ENCODE data around the gene MIA2.
"Not testable (repeated sequence)": the region's sequence is repeated elsewhere in the genome, so short reads cannot be mapped to it uniquely, and the experiment has no call there.

MIA2 gene

DNA sequence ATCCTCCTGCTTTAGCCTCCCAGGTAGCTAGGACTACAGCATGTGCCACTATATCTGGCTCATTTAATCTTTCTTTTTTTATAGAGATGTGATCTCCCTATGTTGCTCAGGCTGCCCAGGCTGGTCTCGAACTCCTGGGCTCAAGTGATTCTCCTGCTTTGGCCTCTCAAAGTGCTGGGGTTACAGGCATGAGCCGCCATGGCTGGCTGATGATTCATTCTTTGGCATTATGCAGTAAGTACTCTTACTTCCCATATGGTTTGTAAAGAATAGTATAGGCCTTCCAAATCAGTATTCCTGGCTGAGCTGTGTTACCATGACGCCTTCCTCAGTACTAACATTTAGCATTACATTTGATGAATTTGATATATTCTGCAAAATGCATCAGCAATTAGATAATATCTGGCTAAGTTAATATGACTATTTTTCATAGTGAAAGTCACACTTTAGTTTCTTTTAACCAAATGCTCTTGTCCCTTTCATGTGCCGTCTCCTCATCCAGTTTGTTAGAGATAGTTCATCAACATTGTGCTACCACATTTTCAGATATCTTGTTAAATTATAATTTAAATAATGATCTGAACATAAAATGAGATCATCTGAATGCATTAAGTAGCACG is 3.2 kb upstream of the MIA2 start:
- peak in 2 of 3 donors; percentile 31 to 36 for DNase-seq

DNA sequence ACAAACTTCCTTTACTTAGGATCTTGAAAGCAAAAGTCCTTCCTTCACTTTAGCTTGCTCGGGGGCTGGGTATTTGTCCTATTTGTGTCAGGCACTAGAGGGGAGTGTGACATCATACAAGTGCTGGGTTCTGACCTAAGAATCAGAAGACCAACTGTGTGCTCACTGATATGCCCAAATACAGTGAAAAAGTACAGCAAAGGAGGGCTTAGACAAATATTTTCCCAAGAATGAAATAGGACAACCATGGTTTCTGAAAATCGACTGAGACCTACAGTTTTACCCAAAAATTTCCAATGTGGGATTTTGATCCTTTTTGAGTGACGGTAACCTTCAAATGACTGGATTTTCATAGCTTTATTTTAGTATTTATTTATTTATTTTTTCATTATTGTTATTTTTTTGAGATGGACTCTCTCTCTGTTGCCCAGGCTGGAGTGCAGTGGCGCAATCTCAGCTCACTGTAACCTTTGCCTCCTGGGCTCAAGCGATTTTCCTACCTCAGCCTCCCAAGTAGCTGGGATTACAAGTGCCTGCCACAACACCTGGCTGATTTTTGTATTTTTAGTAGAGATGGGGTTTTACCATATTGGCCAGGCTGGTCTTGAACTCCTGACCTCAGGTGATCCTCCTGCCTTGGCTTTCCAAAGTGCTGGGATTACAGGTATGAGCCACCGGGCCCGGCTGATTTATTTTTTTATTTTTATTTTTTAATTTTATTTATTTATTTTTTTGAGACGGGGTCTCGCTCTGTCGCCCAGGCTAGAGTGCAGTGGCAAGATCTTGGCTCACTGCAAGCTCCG is 1.8 kb upstream of the MIA2 start:
- DNase-seq, result peak; percentile 73 to 79 (median 74)

DNA sequence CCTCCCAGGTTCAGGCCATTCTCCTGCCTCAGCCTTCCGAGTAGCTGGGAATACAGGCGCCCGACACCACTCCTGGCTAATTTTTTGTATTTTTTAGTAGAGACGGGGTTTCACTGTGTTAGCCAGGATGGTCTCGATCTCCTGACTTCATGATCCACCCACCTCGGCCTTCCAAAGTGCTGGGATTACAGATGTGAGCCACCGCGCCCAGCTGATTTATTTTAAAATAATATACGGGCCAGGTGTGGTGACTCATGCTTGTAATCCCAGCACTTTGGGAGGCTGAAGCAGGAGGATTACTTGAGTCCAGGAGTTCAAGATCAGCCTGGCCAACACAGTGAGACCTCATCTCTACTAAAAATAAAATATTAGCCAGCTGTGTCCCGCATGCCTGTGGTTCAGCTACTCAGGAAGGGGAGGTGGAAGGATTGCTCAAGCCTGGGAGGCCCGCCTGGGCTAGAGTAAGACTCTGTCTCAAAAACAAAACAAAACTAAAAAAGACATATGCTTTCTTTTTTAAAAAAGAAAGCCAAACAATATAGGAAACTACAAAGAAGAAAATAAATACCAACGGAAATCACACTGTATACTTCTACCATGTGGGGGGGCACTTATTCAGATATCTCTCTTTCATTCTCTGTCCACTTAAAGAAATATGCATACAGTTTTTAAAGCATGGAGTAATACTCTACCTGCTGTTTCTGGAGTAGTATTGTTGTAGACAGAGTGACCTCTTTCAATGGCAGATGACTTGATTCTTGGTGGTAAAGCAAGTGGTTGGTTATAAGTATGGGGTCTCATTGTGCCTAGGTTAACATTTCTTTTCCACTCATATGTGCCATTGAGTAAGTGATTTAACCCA is 930 bp upstream of the MIA2 start:
- DNase-seq, result peak; percentile 72 to 81 (median 72)

DNA sequence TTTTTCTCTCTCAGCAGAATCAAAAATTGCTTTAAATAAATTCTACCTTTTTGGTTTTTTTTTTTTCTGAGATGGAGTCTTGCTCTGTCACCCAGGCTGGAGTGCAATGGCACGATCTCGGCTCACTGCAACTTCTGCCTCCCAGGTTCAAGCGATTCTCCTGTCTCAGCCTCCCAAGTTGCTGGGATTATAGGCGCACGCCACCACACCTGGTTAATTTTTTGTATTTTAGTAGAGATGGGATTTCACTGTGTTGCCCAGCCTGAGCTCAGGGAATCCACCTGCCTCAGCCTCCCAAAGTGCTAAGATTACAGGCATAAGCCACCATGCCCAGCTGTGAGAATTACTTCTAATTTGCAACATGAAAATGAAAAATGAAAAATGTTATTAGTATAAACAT is 1.3 kb downstream of the MIA2 start:
- not testable (repeated sequence) for DNase-seq

DNA sequence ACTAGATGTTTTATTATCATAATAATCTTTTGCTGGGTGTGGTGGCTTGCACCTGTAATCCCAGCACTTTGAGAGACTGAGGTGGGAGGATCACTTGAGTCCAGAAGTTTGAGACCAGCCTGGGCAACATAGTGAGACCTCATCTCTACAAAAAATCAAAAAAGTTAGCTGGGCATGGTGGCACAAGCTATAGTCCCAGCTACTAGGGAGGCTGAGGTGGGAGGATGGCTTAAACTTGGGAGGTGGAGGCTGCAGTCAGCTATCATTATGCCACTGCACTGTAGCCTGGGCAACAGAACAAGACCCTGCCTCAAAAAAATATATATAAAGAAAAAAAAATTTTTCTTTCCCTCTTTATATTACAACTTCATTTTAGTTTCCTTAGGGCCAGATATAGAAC is 1.8 kb downstream of the MIA2 start:
- not testable (repeated sequence) for DNase-seq

DNA sequence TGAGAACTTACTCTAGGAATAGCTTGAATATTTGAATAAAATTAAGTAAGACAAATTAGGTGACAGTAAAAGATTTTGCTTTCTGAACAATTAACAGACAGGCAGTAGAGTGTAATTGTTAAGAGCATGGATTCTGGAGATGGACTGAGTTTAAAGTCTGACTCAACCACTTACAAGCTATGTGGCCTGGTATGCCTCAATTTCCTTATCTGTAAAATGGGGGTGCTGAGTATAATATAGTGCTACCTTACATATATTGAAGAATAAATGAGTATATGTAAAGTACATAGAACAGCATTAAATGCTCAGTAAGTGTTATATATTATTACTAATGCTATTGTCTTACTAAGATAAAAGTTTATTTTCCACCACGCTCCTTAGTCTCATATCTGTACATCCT is 7.1 kb downstream of the MIA2 start:
- DNase-seq, result no peak

DNA sequence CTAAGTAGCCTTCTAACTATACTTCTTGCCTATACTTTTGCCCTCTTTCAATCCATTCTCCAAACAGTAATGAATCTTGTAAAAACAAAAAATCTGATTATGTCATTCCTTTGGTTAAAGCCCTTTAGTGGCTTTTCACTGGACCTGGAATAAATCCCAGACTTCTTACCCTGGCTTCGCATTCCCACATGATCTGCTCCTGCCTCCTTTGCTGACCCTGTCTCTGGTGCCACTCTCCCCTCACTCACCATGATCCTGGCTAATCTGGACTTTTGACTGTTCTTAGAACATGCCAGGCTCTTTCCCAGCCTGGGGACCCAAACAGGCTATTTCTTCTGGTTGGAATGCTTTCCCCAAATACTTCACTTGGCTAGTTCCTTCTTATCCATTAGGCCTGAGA is 7.9 kb downstream of the MIA2 start:
- DNase-seq, result no peak

DNA sequence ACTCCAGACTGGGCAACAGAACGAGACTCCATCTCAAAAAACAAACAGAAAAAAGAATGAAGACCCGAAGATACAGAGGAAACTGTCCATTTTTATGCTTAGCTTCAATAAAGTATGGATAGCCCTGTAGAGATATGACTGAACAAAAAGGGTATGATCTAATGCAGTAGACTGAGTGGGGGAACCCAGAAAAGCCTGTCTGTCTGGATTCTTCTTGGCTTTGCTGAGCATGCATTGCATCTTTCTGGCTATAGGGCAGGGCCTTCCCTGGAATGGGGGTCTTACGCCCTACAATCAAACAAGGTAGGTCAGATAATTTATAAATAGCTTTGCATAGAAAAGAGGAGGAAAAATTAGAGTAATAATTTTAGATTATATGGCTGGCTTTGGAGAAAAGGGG is 10.1 kb downstream of the MIA2 start:
- DNase-seq, result no peak

DNA sequence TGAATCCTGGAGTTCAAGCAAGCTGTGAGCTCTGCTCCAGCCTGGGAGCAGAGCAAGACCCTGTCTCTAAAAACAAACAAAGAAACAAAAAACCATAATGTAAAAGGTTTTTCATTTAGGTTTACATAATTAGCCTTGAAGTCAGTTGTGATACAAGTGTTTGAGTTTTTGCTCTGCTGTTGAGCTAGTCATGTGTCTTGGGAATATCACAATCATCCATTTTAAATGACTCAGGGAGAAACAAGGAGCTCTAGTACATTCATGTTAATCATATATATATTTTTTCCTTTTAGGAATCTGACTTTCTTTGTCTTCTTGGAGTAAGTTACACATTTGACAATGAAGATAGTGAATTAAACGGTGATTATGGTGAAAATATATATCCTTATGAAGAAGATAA is 12.9 kb downstream of the MIA2 start:
- no peak for DNase-seq

DNA sequence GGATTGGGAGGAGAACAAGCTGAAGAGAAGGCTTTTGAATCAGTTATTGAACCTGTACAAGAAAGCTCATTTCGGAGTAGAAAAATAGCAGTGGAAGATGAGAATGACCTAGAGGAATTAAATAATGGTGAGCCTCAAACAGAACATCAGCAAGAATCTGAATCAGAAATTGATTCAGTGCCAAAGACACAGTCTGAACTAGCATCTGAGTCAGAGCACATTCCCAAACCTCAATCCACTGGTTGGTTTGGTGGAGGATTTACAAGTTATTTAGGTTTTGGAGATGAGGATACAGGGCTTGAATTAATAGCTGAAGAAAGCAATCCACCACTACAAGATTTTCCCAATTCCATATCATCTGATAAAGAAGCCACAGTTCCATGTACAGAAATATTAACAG is 13.5 kb downstream of the MIA2 start:
- DNase-seq, result no peak

DNA sequence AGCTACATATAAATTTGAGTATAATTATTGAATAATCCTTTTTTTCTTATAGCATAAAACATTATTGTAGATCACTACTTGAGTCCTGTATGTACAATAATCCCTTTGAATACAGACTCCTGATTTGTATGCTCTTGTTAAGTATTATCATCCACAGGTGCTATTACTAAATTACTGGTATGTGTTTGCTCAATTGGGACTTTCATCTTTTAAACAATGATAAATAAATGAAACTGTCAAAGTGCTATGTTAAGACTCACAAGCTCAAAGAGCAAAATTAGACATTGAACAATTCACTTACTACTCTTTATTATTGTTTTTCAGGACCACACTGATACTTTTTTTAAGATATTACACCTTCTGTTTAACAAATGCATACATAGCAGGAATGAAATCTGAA is 17.8 kb downstream of the MIA2 start:
- DNase-seq, result no peak

DNA sequence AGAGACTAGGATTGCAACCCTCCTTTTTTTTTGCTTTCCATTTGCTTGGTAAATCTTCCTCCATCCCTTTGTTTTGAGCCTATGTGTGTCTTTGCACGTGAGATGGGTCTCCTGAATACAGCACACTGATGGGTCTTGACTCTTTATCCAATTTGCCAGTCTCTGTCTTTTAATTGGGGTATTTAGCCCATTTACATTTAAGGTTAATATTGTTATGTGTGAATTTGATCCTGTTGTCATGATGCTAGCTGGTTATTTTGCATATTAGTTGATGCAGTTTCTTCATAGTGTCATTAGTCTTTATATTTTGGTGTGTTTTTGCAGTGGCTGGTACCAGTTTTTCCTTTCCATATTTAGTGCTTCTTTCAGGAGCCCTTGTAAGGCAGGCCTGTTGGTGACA is 23.7 kb downstream of the MIA2 start:
- not testable (repeated sequence) for DNase-seq

DNA sequence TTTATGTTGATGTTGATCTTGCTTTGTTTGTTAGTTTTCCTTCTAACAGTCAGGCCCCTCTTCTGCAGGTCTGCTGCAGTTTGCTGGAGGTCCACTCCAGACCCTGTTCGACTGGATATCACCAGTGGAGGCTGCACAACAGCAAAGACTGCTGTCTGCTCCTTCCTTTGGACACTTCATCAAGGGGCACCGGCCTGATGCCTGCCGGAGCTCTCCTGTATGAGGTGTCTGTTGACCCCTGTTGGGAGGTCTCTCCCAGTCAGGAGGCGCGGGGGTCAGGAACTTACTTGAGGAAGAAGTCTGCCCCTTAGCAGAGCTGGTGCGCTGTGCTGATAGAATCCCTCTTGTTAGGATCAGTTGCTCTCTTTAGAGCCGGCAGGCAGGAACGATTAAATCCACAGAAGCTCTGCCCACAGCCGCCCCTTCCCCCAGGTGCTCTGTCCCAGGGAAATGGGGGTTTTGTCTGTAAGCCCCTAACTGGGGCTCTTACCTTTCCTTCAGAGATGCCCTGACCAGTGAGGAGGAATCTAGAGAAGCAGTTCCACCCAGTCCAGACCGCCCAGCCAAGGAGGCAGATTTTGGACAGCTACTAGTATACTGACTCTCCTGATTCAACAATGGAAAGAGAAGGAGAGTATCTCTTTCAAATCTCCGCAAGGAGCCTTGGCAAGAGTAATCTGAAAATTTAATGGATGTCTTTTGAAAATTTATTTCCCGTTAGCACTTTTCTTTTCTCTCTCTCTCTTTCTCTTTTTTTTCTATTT is 25.2 kb downstream of the MIA2 start:
- DNase-seq, result no peak

DNA sequence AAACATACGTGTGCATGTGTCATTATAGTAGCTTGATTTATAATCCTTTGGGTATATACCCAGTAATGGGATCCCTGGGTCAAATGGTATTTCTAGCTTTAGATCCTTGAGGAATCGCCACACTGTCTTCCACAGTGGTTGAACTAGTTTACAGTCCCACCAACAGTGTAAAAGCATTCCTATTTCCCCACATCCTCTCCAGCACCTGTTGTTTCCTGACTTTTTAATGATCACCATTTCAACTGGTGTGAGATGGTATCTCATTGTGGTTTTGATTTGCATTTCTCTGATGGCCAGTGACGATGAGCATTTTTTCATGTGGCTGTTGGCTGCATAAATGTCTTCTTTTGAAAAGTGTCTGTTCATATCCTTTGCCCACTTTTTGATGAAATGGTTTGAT is 26.4 kb downstream of the MIA2 start:
- not testable (repeated sequence) for DNase-seq

DNA sequence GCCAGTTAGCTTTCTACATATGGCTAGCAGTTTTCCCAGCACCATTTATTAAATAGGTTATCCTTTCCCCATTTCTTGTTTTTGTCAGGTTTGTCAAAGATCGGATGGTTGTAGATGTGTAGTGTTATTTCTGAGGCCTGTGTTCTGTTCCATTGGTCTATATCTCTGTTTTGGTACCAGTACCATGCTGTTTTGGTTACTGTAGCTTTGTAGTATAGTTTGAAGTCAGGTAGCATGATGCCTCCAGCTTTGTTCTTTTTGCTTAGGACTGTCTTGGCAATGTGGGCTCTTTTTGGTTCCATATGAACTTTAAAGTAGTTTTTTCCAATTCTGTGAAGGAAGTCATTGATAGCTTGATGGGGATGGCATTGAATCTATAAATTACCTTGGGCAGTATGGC is 28.5 kb downstream of the MIA2 start:
- not testable (repeated sequence) for DNase-seq

DNA sequence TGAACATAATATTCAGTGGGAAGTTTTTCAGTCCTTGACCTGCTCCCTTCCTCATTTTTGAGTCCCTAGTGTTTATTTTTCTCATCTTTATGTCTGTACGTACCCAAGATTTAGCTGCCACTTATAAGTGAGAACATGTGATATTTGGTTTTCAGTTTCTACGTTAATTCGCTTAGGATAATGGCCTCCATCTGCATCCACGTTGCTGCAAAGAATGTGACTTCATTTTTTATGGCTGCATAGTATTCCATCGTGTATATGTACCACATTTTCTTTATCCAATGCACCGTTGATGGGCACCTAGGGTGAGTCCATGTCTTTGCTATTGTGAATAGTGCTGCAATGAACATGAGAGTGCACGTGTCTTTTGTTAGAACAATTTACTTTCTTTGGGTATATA is 30.3 kb downstream of the MIA2 start:
- no peak for DNase-seq

DNA sequence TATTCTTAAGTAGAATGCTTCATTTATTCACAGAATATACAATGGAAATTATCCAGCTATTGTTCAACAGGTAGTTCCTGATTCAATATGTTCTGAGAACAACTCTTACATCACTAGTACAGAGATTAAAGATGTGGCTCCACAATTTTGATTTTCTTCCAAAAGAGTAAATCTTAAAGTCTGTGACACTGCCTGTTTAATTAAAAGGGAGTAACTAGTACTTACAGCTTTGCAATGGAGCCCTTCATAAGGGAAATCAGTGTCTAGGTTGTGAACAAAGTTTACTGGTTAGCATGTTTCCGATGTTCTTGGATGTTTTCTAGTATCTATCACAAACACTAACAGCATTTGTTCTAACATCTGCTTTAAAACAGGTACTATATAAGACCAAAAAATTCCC is 30.8 kb downstream of the MIA2 start:
- DNase-seq, result no peak

DNA sequence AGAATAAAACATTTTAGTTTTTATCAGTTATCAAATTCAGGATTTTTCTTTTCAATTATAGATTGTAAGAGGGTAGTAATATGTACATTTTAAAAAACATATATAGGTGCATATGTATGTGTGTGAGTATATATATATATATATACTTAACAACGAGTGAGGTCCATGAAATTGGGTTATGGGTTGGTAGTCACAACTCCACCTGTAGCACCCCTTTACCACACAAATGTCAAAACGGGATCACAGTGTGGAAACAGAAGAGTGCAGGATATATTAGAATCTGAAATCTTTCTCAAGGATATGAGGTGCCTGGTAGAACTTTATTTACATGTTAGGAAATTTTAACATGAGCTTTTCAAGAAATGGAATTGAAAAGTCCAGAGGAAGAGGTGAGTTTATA is 31.3 kb downstream of the MIA2 start:
- DNase-seq, result peak; percentile 11 to 26 (median 13)

DNA sequence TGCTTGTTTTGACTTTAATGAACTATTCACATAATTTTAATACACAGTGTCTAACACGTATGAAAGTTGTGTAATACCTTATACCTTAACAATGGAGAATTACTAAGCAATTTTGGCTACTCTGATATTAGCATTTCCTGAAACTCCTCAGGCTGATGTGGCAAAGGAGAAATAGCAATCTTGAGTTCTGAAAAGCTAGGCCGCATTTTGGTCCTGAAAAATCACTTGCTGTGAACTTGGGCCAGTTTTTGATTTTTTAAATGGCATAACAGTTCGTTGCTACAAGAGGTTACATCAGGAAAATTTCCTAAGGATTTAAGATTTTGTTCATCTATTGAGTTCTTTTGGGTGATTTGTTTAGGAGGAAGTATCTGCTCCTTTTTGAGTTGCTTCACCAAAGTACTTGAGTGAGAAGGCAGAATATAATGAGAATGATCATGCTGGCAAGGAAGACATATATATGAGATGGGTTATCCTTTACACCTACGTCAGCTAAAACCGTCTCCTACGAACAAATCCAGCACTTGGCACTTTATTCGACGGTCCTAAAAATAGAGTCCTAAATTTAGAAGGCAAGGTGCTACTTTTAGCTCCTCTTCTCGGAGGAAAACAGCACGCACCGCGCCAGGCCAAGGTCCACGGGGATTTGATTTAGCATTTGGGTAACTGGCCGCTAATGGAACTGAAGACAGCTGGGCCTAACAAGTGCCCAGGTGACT is 32.2 kb downstream of the MIA2 start:
- DNase-seq, result peak; percentile 8 to 43 (median 39)

DNA sequence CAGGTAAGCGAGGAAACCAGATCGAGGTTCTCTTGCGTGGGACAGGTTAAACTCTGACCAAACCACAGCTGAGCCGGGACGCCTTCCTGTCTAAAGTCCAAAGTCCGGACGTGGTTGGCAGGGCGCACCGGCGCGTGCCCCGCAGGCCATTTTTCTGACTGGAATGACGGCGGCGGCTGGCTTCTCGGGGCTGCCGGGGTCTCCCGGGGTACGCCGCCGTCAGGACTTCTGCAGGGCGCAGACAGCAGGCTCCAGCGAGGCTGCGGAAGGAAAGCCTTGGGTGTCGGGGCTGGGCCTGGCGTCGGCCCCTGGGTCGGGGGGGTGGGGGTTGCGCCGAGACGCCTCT is 32.8 kb downstream of the MIA2 start:
- no peak for DNase-seq

DNA sequence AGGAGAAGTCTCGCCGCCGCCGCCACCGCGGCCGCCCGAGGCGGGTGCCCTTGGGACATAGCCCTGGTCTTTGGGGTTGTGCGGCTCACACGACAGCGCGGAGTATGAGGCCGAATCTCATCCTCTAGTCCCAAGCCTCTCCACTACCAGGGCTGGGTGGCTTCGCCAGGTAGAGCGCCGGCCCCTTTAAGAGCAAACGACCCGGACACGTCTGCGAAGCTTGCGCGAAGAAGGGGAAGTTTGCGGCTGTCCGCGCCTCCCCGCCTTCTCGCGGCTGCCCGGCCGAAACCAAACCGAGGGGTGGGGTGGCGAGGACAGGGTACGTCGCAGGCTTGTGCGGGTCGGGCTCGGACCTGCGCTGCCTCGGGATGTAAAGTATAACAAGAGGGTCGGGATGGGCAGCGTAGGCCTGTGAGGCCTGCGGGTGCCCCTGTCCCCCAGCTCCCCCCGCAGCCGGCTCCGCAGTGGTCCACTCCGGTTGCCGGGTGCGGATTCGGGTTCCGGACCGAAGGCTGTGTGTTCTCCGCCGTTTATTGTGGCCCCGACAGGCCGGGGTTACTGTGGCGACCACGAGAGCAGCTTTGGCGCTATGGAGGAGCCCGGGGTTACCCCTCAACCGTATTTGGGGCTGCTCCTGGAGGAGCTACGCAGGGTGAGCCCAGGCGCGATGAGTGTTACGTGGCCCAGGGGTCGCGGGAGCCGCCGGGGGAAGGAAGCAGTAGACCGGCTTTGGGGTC is 33.3 kb downstream of the MIA2 start:
- peak; percentile 88 to 93 (median 88) for DNase-seq

DNA sequence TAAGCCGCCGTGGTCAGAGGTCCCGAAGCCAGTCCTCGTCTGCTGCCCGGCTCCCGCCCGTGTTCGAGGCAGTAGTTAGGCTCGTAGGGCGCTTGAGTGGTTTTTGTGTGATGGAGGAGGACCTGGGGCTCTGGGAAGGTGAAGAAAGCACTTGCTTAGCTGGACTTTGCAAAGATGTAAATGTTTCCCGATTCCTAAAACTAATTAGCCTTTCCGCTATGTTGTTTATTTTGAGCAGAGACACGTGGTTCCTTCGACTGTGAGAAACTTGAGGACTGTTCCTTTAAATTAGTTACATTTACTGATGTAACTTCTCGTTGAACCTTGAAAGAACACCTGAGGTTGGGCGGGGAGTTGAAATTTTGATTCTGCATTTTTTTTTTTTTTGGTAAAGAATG is 33.9 kb downstream of the MIA2 start:
- DNase-seq, result no peak
